Measurements from ENCODE around the gene ISCU.

ISCU gene

DNA sequence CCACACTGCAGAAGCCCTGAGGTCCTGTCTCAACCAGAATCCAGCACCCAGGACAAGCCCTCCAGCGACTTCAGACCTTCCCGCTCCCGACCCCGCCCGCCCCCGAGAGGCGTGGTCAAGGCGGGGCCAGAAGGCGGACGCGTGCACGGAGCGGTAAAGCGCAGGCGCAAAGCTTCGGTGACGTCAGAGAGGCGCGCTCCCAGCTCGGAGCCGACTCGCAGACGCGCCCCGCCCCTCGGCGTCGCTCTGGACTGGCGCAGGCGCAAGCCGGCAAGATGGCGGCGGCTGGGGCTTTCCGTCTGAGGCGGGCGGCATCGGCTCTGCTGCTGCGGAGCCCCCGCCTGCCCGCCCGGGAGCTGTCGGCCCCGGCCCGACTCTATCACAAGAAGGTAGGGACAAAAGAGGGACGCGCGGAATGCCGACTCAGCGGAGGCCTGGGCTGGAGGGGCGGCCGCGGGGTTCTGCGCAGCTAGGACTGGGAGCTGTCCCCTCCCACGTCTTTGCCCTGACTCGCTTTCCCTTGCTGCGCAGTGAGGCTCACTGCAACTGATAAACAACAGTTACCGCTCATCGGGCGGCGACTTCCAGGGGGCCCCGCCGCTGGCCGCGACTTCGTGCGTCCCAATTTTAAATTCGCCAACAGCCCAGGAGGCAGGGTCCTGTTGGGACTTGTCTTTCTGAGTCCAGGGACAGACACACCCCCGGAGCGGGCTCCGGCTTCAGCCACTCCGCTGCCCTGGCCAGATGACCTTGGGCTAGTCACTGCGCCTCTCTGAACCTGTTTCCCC lies at the start of gene ISCU:
TSS of gene ISCU (plus strand) at position 249 of the 788 bp plus-strand sequence. CDS start at position 276, 27 bp downstream.
- peak; percentile 99 for DNase-seq

DNA sequence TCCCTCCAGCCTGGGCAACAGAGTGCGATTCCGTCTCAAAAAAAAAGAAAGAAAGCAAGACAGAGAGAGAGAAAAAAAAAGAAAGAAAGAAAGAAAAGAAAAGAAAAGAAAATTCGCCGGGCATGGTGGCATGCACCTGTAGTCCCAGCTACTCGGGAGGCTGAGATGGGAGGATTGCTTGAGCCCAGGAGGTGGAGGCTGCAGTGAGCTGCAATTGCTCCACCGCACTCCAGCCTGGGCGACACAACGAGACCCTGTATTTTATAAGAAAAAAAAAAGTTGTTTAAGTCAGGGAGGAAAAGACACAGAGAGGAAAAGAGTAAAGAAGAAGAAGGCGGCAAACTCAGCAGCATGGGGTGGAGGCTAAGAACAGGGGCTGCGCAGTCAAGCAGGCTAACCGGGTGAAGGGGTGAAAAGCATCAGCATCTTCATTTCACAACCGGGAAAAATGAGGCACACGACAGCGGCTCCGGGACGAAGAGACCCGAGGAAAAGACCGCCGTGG lies 47.9 kb upstream of the ISCU start:
- DNase-seq = no peak

DNA sequence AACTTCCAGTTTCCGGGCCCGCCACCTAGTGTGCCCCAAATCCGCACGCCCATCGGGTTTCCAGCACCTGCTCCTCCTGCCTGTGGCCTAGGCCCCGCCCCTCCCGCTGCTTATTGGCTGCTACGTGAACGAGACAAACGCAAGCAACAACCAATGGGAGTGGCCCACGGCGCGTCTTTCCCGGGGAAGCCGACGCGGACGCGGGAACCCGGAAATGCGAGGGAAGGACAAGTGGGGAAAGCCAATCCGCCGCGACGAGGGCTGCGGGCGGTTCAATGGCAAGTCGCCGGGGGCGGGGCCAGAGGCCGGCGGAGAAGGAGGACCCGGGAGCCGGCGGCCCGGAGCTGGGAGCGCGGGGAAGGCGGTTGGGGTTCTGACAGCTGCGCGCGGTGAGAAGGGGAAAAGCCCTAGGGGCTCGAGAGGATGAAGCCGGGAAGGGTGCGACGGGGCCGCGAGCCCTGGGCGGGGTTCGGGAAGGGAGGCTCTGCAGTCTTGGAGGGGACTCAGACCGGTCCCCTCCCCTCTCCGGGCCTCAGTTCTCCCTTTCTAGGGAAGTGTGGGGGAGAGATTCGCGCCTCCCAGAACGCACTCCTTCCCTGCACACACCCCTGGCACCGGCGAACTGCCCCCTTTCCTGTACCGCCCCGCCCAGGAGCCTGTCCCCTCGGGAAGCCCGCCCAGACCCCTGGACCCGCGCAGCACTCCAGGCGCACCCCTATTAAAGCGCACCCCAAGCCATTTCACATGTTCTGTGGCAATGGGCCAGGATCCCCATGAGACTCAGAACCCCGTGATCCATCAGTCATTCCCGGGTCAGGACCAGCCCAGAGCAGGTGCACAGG lies 47.2 kb upstream of the ISCU start, which contains the start of gene FICD:
TSS of gene FICD (plus strand) at position 305 of the 842 bp plus-strand sequence. CDS start 1,696 bp downstream, outside the sequence.
- DNase-seq = peak; percentile 100

DNA sequence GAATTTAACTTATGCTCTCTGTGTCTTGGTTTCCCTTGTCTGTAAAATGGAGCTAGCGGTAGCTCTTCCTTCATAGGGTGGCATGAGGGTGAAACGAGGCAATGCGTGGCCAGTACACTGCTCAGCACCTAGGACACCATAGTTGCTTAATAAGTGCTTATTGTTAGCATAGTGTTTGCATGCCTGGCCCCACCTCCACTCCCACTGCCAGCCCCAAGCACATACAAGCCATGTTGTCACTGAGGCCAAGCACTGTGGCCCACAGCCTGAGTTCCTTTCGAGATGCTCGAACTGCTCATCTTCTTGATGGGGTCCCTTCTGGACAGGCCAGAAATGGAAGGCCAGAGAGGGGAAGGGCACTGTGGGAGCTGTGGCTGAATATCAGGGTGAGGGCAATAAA lies 46.5 kb upstream of the ISCU start:
- no peak for DNase-seq

- no peak for DNase-seq
These were observed 45.7 kb upstream of the ISCU start for GRCh38 chr12:108516511-108517275.

- DNase-seq = no peak
These were observed 44.9 kb upstream of the ISCU start for GRCh38 chr12:108517288-108518100.

DNA sequence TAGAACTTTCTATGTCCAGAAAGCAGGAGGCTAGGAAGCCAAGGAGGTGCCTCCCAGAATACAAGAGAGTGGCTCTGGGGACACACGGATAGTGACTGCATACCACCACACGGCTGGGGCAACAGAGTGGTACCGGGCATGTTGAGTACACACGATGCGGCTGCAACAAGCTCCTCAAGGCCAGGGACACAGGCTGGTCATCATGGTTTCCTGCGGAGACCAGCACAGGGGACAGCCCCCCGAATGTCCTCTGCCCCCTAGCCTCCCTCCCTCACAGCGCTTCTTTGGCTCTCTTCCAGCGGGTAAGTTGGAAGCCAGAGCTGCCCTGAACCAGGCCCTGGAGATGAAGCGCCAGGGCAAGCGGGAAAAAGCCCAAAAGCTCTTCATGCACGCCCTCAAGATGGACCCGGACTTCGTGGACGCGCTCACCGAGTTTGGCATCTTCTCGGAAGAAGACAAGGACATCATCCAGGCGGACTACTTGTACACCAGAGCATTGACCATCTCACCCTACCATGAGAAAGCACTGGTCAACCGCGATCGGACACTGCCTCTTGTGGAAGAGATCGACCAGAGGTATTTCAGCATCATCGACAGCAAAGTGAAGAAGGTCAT lies 44.2 kb upstream of the ISCU start:
- no peak for DNase-seq

GRCh38 chr12:108518716-108519496 lies 43.5 kb upstream of the ISCU start:
- DNase-seq = no peak

GRCh38 chr12:108519558-108519957 lies 42.8 kb upstream of the ISCU start:
- DNase-seq = no peak

DNA sequence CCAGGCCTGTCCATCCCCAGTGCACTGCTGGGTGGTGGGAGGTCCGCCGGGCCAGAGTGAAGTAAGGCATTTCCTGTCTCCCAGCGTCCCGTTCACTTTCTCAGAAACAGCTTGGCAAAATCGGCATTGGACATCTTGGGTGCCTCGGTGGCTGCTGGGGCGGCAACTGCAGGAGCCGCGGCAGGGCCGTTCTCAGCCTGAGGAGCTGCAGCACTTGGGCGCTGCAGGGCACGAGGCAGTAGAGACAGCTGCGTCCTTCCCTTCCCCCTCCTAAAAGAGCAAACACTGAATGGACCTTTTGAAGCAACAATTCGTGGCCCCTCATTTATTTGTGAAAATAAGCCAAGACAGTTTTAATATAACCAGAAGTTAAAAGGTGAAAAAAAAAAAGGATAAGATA lies 39.0 kb upstream of the ISCU start:
- no peak for DNase-seq

DNA sequence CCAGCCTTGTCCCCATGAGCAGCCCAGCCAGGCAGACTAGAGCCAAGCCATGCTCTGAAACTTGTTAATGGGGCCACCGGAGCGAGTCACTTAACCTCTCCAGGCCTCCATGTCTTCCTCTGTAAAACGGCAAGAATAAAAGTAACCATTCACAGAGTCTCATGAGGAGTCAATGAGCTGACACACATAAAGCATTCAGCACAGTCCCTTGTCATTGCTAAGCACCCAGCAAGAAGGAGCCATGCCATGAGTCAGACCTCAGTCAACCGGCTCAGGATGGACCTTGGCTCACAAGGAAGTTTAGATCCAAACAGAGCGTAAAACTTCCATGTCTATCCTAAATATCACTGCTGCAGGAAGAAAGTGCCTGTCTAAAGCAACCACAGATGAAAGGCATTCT lies 36.7 kb upstream of the ISCU start:
- no peak for DNase-seq

DNA sequence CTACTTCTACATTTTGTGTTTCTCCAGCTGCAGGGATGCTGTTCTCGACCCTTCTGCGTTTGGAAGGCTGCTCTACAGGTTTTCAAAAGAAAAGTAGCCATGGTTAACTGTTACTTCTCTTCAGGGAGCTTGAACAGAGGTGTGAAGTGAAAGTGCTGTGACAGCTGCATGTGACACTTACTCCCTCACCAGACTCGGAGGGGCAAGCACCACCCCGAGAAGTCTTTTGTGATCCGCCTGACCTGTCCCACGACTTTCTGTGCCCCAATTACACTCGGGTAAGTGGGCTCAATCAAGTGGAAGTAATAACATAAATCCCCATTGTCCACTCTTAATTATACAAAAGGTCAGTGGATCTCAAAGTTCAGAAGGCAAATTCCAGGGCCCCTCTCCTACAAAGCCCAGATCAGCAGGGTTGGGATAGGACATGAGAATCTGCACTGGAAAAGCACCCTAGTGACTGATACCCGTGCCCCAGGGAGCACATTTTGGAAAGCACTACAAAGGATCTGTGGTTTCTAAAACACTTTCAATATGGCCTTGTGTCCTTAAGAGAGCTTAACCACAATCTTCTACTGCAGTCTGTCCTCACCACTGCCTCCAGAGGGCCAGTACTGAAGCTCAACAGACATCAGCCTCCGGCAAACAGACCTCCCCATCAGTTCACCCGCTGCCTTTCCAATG lies 35.8 kb upstream of the ISCU start:
- DNase-seq = no peak

GRCh38 chr12:108527166-108527496 lies 35.3 kb upstream of the ISCU start:
- no peak for DNase-seq

DNA sequence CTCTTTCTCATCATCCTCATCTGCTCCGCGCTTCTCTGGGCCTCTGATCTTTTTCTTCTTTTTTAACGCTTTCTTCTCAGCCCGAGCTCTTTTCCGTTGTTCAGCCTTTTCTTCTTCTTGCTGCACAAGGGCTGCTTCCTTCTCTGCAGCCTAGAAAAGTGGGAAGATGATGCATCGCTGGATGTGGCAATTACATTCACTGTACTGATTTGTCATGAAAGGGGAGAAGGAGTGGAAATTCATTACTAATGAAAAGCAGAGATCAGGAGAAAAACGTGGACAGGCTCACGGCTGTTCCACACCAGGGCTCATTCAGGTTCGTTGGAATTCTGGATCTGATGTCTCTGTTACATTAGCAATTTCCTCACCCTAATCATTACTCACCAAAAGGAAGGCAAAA lies 32.2 kb upstream of the ISCU start:
- no peak for DNase-seq

GRCh38 chr12:108531929-108532848 lies 30.2 kb upstream of the ISCU start:
- no peak for DNase-seq

- DNase-seq = no peak
These were observed 24.2 kb upstream of the ISCU start for GRCh38 chr12:108538146-108538545.

DNA sequence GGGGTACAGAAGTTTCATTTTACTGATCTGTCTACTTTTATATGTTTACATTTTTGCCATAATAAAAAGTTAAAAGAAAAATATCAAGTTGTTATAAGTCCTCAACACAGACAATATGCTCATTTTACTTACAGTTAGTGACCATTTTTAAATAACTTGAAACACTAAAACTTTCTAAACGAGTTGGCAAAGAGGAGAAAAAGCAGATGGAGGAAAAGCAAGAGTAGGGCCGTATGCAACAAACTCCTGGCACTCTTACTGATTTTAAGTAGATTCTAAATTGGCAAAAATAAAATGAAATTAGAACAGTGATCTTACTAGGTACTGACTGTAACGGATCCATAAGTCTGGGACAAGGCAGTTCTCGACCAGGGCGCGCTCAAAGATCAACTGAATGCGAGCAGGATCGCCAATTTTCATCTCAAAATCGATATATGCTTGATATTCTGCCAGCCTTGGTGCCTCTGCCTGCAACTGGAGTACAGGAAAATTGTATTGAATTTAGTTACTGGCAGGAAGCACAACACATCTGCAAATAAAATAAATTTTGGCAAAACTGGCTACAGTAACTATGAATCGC lies 23.7 kb upstream of the ISCU start:
- no peak for DNase-seq

- no peak for DNase-seq
These were observed 20.1 kb upstream of the ISCU start for GRCh38 chr12:108542320-108542719.

DNA sequence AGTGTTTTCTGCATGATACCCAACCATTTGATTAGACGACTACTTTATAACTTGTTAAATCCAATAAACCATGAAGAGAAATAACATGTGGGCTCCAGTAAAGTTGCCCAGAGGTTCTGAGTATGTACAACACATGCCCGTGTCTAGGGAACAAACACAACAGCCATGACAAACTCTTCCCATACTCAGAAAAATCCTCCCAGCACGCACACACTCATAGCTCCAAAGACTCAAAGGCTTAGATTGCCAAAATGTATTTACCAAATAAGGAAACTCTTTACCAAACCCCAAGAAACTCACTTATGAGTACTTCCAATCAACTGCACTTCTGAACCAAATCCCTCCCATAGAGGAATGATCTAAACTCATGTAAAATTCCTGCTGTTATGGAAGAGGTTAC lies 18.7 kb upstream of the ISCU start:
- DNase-seq = no peak
